ENCODE measurements around the gene ST3GAL2. TPM values are rescaled to one million over a fixed set of nuclear protein-coding genes. Genes with fewer than 3 reads are reported as not detected.

ST3GAL2 gene
- total RNA-seq, 1 experiment from 2014 or later: 49.4 TPM

DNA sequence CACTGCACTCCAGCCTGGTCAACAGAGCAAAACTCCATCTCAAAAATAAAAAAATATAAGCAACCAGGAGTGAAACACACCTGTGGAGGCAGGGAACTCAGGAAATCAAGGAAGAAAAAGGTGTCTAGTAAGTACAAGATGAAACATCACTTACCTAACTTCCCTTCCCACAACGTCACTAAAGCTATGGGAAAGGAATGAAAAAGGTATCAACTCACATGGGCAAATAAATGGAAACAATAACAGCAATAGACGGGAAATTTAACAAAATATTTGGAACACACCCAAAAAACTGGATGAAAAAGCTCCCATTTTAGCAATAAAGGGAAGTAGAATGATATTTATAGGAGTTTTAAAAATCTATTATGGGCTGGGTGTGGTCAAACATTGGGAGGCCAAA, 61.1 kb downstream of the ST3GAL2 start:
- DNase-seq (ENCODE audit: low spot score) (no peak), ATAC-seq (no peak)
- Mint-ChIP-seq H3K4me1 (peaks cover 16% of the 10 kb centered on the region), H3K27me3 (ENCODE audit: low read depth) (no peaks in the 10 kb centered on the region), H3K36me3 (peaks cover 18% of the 10 kb centered on the region), H3K9me3 (no peaks in the 10 kb centered on the region), H3K4me3 (no peak overlapping the region), H3K27ac (peak overlapping the region; percentile 68; the same call in 1 of the 2 replicates)
- TF ChIP-seq ZNF263 (CRISPR knock-in tag; IDR thresholded peaks at IDR 0.05; ENCODE audit: low read depth) (no peak), MAX (CRISPR knock-in tag; IDR thresholded peaks at IDR 0.05) (no peak), CREM (CRISPR knock-in tag; IDR thresholded peaks at IDR 0.05) (no peak), PRRX2 (CRISPR knock-in tag; IDR thresholded peaks at IDR 0.05) (no peak), TP53 (CRISPR knock-in tag; IDR thresholded peaks at IDR 0.05) (no peak), AFF4 (CRISPR knock-in tag; IDR thresholded peaks at IDR 0.05; ENCODE audit: borderline replicate concordance) (no peak)
- TF ChIP-seq, protein P1, sequence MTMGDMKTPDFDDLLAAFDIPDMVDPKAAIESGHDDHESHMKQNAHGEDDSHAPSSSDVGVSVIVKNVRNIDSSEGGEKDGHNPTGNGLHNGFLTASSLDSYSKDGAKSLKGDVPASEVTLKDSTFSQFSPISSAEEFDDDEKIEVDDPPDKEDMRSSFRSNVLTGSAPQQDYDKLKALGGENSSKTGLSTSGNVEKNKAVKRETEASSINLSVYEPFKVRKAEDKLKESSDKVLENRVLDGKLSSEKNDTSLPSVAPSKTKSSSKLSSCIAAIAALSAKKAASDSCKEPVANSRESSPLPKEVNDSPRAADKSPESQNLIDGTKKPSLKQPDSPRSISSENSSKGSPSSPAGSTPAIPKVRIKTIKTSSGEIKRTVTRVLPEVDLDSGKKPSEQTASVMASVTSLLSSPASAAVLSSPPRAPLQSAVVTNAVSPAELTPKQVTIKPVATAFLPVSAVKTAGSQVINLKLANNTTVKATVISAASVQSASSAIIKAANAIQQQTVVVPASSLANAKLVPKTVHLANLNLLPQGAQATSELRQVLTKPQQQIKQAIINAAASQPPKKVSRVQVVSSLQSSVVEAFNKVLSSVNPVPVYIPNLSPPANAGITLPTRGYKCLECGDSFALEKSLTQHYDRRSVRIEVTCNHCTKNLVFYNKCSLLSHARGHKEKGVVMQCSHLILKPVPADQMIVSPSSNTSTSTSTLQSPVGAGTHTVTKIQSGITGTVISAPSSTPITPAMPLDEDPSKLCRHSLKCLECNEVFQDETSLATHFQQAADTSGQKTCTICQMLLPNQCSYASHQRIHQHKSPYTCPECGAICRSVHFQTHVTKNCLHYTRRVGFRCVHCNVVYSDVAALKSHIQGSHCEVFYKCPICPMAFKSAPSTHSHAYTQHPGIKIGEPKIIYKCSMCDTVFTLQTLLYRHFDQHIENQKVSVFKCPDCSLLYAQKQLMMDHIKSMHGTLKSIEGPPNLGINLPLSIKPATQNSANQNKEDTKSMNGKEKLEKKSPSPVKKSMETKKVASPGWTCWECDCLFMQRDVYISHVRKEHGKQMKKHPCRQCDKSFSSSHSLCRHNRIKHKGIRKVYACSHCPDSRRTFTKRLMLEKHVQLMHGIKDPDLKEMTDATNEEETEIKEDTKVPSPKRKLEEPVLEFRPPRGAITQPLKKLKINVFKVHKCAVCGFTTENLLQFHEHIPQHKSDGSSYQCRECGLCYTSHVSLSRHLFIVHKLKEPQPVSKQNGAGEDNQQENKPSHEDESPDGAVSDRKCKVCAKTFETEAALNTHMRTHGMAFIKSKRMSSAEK (CRISPR knock-in tag; IDR thresholded peaks at IDR 0.05; ENCODE audit: borderline replicate concordance): no peak
- TF ChIP-seq, protein P2, sequence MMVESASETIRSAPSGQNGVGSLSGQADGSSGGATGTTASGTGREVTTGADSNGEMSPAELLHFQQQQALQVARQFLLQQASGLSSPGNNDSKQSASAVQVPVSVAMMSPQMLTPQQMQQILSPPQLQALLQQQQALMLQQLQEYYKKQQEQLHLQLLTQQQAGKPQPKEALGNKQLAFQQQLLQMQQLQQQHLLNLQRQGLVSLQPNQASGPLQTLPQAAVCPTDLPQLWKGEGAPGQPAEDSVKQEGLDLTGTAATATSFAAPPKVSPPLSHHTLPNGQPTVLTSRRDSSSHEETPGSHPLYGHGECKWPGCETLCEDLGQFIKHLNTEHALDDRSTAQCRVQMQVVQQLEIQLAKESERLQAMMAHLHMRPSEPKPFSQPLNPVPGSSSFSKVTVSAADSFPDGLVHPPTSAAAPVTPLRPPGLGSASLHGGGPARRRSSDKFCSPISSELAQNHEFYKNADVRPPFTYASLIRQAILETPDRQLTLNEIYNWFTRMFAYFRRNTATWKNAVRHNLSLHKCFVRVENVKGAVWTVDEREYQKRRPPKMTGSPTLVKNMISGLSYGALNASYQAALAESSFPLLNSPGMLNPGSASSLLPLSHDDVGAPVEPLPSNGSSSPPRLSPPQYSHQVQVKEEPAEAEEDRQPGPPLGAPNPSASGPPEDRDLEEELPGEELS (CRISPR knock-in tag; IDR thresholded peaks at IDR 0.05): no peak
- ChIA-PET CTCF (interaction anchor here (1.5 kb wide), 1 partner anchor 277 kb away, joined by 3 read pairs; no protein-coding TSS in a partner anchor), POLR2A (interaction anchor here (0.6 kb wide), 1 partner anchor 1108 kb away, joined by 3 read pairs; no protein-coding TSS in a partner anchor)

DNA sequence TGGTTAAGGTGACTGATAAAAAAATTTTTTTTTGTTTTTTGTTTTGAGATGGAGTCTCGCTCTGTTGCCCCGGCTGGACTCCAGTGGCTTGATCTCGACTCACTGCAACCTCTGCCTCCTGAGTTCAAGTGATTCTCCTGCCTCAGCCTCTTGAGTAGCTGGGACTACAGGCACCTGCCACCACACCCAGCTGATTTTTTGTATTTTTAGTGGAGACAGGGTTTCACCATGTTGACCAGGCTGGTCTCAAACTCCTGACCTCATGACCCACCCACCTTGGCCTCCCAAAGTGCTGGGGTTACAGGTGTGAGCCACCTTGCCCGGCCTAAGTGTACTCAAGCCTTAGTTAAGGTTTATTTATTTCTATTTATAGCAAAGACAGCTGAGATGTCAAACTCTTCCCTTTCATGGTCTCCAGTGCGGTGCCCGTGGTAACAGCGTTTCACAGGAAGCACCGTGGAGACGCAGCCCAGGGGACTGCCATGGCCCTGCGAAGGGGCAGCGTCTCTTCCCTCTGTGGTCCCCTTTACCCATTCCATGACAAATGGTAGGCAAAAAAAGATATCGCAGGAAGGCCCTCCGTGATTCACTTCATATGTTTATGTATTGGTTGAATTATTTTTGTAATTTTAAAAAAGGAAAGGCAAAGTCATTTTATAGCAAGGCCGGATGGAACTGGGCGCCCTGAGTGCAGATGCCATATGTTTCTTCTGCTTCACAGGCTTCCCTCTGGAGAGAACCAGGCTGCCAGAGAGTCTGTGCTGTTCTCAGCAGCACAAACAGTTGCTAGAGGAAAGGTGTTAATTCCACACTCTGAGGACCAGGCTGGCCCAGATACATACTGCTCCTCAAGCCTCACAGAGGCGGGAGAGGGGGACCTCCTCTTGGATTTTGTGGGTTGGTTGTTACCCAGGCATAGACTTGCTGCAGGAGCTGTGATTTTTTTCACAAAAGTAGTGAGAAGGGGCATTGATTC, 63.0 kb downstream of the ST3GAL2 start:
- Mint-ChIP-seq H3K27me3 (ENCODE audit: low read depth) (no peaks in the 10 kb centered on the region), H3K9me3 (no peaks in the 10 kb centered on the region), H3K36me3 (peaks cover 32% of the 10 kb centered on the region), H3K4me3 (no peak overlapping the region), H3K4me1 (peaks cover 11% of the 10 kb centered on the region), H3K27ac (peak overlapping the region; percentile 84)
- TF ChIP-seq ZNF121 (CRISPR knock-in tag; IDR thresholded peaks at IDR 0.05) (peak; percentile 13; the same call in 1 of the 2 replicates), PRRX2 (CRISPR knock-in tag; IDR thresholded peaks at IDR 0.05) (0 out of 2 replicates have a peak, but pooled peaks have one; percentile 33), NR3C1 (CRISPR knock-in tag; conservative IDR thresholded peaks at IDR 0.05; ENCODE audit: low read depth) (no peak)
- no peak for DNase-seq (ENCODE audit: low spot score)
- ChIA-PET CTCF (interaction anchor here (0.7 to 2.0 kb wide), 2 partner anchors 95 to 108 kb away, joined by 3 to 7 read pairs; no protein-coding TSS in a partner anchor), POLR2A (no interaction called here)
- no peak for ATAC-seq

Measured in WTC11 (cell line).